NCI-H1930 (cell line): Measurements from ENCODE around the gene TDRKH.
"Not testable (repeated sequence)": the region's sequence is repeated elsewhere in the genome, so short reads cannot be mapped to it uniquely, and the experiment has no call there.

ENCODE experiments used
- DNase-seq, 2 experiments: peaks; one replicate each; lab custom pipeline; 2025; lab: John Stamatoyannopoulos, UW

Gene TDRKH

DNA sequence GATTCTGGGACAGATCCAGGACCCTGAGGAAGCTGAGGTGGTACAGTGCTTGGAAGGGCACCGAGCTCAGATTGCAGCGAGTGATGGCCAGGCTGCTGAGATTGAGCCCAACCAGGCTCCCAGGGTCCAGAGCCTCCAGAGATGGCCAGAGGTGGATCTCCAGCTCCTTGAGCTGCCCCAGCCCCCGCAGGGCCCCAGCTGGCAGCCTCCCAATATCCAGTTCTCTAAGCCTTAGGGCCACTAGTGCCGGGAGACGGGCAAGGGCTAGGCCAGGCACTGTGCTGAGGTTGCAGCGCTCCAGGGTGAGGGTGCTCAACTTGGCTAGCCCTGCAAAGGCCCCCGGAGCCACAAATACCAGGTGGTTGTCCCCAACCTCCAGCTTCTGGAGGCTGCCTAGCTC, 11.5 kb upstream of the TDRKH start:
- DNase-seq: no peak

DNA sequence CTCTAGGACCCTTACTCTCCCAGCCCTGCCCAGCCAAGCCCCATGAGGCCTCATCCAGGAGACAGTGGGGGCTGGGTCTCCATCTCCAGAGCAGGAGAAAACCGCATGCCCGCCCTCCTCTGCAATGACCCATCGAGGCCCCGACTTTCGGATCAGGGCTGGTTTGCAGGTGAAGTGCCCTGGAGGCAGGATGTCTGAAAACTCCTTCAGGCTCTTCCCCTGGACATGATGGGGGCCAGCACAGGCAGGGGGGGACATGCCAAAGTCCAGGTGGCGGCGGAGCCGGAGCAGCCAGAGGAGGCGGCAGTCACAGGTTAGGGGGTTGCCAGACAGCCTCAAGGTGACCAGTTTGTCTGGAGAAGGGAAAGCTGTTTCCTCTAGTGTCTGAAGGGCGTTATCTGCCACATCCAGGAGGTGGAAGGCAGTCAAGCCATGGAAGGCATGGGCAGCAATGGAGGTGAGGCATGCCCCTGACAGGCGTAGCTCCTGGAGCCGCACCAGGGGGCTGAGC, 11.1 kb upstream of the TDRKH start:
- DNase-seq: no peak

DNA sequence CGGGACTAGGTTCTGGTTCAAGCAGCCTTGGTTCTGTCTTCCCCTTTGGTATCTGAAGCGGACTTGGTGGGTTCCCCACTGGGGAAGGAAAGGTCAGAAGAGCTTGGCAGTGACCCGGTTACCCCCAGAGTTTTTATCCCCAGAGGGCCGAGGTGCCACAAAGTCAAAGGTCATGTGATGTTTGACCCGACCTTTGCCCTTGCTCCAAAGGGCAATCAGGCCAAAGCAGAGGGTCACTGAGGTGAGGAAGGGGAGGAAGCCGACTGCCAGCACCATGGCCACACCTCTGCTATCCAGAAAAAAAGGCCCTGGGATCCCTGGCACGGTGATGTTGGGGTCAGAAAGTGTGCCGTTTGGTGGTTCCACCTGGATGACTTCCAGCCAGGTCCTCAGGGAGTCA, 10.5 kb upstream of the TDRKH start:
- DNase-seq: no peak

DNA sequence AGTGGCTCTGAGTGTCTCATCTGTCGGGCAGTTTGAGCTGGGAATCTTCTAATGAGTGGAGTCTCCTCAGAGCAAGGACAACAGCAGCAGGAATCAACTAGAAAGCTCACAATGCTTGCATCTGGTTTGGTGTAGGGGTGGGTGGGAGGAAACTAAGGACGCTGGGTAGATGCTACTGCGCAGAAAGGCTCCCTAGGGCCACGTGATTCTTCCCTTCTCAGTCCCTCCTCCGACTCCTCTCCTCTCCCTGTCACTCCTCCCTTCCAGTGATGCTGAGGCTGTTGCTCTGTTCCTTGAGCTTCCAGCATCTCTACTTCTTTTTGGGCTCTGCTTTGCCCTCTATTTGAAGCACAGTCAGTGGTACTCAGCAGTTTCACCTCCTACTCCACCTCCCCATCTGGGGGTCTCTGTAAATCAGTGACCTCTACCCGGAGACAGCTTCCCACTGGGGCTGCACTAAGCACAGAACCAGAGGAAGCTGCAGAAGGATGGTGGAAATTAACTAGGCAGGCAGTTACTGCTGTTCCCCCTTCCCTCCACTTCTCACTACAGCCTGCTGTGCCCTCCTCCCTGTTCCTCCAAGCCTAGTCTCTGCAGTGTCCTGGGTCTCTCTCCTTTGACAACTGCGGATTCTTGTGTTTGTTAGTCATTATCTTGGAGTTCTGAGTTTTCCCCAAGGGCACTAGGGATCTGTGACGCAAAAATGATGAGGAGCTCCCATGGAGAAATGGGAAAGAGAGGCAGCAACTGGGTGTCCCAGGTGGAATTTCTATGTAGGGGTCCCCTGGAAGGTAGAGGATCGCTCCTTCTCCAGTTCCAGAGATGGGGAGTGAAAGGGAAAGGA, 9.1 kb upstream of the TDRKH start:
- no peak for DNase-seq

DNA sequence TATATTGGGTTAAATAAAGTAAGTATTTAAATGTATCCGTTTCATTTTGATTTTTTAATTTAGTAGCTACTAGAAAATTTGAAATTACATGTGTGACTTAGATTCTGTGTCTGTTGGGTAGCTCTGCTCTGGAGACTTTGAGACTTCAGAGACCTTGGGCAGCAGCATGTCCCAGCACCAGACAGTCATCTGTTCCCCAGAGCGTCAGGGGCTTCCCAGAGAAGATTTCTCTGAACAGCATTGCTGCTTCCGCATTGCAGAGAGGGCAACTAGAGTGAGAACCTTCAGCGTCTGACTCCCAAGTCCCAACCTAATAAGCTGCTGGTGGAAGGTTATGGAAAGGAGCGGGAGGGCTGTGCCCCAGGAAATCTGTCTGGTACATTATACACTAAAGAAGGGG, 8.3 kb upstream of the TDRKH start:
- DNase-seq: no peak

DNA sequence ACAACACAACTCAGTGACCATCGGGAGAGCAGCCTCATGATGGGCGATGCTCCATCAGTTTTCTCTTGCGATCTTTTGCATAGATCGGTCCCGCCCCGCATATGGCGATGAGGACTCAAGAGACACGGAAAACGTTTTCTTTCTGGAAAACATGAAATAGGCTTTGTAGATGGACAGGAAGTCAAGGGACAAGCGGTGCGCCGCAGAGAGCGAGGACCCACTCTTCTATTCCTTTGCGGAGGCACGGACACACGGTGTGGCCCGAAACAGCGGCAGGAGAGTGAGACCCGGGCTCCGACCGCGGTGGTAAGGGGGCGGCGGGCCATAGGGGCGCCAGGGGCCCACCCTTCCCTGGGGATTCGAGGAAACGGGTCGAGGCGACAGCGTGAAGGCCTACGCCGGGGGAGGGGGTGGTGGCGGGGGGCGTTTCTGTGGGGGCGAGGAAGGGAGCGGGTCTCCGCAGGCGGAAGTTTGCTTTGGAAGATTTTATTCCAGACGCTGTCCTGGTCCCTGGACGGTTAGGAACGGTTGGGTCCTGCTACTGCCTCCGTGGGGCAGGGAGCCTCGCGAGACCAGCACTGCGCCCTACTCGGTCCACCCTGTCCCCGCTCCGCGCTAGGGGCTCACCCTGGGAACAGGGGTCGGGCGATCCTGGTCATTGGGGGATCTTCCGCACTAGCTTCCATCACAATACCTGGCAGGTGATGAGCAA, 796 bp upstream of the TDRKH start:
- peak in 1 of 2 experiments; percentile 8 for DNase-seq

DNA sequence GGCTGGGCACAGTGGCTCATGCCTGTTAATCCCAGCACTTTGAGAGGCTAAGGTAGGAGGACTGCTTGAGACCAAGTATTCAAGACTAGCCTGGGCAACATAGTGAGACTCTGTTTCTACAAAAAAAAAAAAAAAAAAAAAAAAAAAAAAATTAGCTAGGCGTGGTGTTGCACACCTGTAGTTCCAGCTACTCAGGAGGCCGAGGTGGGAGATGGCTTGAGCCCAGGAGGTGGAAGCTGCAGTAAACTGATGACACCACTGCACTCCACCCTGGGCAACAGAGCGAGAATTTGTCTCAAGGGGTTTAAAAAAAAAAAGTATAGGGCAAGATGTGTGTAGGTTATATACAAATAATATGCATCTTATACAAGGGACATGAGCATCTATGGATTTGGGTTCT, 2.6 kb downstream of the TDRKH start:
- DNase-seq: no peak

DNA sequence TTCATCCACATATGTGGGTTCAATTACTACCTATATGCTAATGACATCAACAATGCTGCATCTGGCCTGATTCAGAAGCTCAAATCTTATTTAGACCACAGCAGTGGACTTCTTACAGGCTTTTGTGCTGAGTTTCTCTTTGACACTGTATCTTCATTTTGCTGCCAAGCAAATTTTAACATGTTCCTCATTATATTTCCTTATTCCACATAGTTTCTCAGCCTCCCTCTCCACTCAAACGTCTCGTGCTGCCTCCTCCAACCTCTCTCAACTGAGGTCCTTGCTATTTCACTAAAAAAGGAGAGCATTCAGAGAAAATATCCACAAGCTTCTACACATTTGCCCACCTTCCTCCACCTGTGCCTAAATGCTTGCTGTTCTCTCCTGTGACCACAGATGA, 6.5 kb downstream of the TDRKH start:
- no peak for DNase-seq

DNA sequence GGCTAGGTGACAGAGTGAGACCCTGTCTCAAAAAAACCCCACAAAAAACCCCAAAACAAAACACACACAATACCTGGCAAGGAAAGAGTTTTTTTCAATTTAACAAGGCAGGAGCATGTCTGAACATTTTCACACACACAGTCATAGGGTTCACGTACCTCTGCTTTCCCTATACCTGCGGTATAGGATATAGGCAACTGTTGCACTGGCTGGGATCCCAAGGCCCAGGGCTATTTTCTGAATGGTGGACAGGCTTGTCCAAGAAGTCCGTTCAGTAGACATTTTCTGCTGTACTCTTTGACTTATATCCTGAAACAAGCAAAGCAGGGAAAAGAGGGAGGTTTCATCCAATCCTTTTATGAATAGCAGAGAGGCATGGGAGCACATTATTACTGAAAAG, 7.6 kb downstream of the TDRKH start:
- no peak for DNase-seq

DNA sequence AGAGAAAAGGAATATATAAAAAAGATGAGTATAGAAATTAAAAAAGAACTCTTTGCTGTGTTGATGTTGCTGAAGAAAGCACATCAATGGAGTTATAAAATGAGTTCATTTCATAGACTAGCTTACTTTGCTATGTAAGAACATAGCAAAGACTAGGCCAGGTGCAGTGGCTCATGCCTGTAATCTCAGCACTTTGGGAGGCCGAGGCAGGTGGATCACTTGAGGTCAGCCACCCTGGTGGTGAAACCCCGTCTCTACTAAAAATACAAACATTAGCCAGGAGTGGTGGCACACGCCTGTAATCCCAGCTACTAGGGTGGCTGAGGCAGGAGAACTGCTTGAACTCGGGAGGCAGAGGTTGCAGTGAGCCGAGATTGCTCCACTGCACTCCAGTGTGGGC, 8.3 kb downstream of the TDRKH start:
- not testable (repeated sequence) for DNase-seq

DNA sequence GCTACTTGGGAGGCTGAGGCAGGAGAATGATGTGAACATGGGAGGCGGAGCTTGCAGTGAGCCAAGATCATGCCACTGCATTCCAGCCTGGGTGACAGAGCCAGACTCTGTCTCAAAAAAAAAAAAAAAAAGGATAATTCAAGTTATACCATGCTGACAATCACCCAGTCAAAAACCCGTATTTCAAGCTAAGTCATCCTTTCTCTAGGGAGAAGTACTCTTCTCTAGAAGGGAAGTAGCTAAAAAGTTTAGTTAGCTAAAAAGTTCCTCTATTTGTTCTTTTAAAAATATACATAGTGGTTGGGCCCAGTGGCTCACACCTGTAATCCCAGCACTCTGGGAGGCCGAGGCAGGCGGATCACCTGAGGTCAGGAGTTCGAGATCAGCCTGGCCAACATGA, 9.6 kb downstream of the TDRKH start:
- not testable (repeated sequence) for DNase-seq

DNA sequence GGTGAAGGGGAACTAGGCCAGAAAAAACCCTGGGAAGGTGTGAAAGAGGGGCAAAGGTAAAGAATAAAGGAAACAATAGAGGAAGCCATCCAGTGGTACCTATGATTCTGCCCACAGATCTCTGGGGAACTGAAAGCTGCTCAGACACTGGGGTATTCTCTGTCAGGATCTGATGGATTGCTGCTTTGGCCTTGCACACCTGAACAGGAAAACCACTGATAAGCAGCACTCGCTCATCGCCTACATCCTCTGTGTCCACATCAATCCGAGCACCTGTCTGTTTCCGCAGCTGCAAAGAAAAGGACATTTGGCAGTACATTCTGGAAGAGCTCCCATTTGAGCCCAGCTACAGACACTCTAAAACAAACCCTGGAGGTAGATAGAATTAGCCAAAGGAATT, 10.4 kb downstream of the TDRKH start:
- no peak for DNase-seq

DNA sequence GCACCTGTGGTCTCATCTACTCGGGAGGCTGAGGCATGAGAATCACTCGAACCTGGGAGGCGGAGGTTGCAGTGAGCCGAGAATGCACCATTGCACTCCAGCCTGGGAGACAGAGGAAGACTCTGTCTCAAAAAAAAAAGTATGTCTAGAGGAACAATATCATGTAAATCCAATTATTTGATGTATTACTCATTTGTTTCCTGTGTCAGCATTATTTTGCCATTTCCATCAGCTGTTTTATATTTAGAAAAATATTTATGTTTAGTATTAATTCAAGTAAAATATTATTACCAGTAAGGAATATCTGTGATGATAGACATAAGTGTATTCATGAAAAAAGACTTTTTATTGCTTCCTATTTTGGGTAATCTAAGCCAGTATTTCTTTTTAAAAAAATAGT, 13.0 kb downstream of the TDRKH start:
- DNase-seq: no peak

DNA sequence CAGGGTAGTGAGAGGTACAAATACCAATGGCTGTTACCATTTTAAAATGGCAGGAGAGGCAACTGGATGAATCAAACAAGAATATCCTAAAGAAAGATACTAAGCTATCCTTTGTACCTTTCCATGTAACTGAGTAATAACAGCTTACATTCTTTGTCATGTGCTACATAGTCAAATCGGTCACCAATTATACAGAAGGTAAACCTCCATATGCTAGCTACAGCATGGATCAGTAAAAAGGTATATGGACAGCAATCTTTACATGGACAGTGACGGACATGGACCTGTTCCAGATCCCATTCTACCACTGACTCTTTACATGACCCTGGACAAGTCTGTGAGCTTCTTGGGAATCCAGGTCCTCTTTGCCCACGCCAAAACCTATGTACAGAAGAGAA, 13.6 kb downstream of the TDRKH start:
- no peak for DNase-seq

DNA sequence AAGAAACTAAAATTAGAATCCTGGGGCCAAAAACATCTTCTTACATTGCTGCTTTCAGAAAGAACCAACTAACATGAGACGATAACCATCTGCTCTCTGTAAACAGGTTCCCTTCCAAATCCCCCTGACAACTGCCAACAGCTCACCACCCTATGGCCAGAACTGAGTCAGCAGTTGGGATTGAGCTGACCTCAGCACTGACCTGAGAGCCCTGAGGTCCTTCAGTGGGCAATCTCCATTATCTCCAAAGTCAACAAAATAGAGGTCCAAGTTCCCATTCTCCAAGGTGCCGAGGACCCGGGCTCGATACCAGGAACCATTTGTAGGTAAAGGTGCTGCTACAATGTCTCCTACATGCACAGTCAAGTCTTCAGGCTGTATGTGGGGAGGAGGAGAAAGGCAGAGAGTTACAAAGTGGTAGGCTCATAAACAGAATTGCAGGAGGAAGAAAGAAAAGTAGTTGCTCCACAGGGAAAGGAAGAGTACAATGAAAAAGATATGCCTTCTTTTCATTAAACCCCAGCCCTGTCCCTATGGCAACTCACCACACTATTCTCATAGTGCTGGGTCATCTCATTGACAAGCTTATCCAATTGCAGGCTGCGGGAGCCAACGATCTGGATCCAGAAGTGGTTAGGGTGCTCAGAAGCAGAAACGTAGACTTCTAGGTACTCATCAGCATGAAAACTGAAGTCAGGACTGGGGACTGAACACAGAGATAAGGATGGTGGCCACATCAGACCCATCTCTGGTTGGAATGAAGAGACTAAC, 14.2 kb downstream of the TDRKH start:
- no peak for DNase-seq

DNA sequence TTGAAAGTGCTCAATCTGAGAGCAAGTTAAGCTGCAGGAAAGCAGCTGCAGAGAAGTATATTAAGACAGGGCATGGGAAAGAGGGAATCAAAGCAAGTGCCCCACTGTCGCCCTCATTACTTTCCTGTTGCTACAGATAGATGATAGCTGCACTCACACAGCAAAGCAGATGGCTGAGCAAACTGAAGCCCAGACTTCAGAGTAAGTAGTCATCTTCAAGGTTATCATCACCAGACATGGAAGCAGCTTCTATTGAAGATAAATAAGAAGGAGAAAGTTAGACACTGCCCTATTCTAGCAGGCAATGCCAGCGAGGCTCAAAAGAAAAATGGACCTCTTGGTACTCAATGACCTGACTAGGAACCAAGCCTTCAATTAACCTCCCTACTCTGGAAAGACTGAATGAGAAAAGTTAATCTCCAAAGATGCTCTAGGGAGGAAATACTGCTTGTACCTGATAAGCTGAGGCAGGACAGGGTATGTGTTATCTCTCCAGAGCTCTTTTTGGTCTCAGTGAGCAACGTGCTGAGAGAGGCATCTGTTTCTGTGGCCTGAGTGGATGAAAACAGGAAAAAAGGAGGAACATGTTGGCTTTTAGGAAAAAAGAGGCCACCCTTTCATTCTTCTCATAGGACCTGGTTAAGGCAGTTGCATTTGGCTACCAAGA, 15.9 kb downstream of the TDRKH start:
- DNase-seq: no peak

DNA sequence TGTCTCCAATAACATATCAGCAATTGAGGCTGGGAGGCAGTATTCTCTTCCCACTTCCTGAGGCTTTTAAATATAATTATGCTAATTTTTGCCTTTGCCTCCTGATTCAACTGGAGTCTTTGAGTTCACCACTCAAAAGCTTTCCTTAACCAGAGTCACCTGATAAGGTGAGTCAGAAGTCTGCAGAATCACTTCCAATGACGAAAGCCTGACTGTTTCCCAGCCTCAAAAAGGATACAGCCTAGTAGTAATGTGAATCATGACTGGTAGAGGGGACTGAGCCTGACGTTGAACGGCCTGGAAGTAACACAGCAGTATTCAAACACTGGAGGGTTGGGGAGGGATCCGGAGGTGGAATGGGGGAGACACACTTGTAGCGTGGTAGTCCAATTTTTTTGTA, 16.6 kb downstream of the TDRKH start:
- no peak for DNase-seq

DNA sequence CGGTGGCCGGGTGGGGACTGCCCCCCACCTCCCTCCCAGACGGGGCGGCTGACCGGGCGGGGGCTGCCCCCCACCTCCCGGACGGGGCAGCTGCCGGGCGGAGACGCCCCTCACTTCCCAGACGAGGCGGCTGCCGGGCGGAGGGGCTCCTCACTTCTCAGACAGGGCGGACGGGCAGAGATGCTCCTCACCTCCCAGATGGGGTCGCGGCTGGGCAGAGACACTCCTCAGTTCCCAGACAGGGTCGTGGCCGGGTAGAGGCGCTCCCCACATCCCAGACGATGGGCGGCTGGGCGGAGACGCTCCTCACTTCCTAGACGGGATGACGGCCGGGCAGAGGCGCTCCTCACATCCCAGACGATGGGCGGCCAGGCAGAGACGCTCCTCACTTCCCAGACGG, 21.0 kb downstream of the TDRKH start:
- not testable (repeated sequence) for DNase-seq

DNA sequence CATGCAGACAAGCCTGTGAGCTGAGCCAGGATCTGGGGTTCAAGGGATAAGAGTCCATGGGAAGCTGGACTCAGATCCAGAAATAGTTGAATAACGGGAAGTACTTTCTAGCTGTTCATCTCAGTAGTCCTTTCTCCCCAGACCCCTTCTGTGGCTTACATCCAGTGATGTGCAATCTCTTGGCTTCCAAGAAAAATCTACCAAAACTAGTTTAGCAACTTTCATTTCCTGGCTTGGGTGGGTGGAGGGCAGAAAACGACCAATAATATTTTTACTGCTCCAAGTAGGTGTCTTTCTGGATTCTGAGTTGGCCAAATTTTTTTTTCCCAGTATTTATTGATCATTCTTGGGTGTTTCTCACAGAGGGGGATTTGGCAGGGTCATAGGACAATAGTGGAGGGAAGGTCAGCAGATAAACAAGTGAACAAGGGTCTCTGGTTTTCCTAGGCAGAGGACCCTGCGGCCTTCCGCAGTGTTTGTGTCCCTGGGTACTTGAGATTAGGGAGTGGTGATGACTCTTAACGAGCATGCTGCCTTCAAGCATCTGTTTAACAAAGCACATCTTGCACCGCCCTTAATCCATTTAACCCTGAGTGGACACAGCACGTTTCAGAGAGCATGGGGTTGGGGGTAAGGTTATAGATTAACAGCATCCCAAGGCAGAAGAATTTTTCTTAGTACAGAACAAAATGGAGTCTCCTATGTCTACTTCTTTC, 21.8 kb downstream of the TDRKH start:
- DNase-seq: not testable (repeated sequence)

DNA sequence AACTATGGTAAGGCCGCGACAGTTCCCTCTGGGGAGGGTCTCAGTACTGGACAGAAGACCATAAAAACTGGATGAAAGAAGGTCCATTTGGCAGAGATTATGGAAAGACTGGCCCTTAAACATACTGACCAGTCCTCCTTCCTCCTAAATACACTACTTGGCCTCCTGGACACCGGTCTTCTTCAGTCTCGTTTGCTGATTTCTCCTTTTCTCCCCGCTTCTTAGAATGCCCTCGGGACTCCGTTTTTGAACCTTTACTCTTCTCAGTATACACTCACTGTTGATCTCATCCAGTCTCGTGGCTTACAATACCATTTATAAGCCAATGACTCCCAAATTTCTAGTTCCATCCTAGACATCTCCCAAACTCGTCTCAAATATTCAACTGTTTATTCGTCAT, 26.3 kb downstream of the TDRKH start:
- no peak for DNase-seq
